ENCODE measurements around the gene ALAS2.

DNA sequence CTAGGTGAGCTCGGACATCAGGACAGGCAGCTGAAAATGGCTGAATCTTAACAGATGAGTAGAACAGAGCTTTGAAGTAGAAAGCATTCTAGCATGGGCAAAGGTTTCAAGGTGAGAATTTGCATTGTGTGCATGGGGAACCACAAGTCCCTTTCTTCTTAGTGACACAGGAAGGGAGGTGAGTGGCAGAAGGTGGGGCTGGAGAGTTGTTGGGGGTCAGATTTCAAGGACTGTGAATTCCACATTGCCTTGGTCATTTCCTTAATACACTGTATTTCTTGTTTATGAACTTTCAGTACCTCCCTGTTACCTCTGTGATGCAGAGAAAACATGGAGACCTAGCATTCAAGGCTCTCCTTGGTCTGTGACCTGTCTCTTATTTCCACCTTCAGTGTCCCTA, 26.5 kb downstream of the ALAS2 start:
- TF ChIP-seq, protein P1, sequence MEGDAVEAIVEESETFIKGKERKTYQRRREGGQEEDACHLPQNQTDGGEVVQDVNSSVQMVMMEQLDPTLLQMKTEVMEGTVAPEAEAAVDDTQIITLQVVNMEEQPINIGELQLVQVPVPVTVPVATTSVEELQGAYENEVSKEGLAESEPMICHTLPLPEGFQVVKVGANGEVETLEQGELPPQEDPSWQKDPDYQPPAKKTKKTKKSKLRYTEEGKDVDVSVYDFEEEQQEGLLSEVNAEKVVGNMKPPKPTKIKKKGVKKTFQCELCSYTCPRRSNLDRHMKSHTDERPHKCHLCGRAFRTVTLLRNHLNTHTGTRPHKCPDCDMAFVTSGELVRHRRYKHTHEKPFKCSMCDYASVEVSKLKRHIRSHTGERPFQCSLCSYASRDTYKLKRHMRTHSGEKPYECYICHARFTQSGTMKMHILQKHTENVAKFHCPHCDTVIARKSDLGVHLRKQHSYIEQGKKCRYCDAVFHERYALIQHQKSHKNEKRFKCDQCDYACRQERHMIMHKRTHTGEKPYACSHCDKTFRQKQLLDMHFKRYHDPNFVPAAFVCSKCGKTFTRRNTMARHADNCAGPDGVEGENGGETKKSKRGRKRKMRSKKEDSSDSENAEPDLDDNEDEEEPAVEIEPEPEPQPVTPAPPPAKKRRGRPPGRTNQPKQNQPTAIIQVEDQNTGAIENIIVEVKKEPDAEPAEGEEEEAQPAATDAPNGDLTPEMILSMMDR (IDR thresholded peaks at IDR 0.05), result no peak
- no peak for TF ChIP-seq EZH2 (IDR thresholded peaks at IDR 0.05)

Data from neural progenitor cell (in vitro differentiated cells).